SHP77 treated with DMSO at 0.1 percent for 48 hours (cell line): ENCODE data around the gene MUC5AC.
"Not testable (repeated sequence)": the region's sequence is repeated elsewhere in the genome, so short reads cannot be mapped to it uniquely, and the experiment has no call there.

Experiments
- DNase-seq: peaks from one replicate; lab custom pipeline; 2025; lab: John Stamatoyannopoulos, UW

MUC5AC gene

GRCh38 chr11:1177771-1178090 is 20.0 kb downstream of the MUC5AC start:
- no peak for DNase-seq

GRCh38 chr11:1178201-1178885 is 20.6 kb downstream of the MUC5AC start:
- no peak for DNase-seq

GRCh38 chr11:1178906-1179305 is 21.2 kb downstream of the MUC5AC start:
- DNase-seq = no peak

- DNase-seq = no peak
These were observed 21.9 kb downstream of the MUC5AC start for GRCh38 chr11:1179641-1180040.

GRCh38 chr11:1180171-1180570 is 22.4 kb downstream of the MUC5AC start:
- no peak for DNase-seq

- no peak for DNase-seq
These were observed 23.2 kb downstream of the MUC5AC start for GRCh38 chr11:1180947-1181391.

- DNase-seq = no peak
These were observed 23.7 kb downstream of the MUC5AC start for GRCh38 chr11:1181420-1181819.

GRCh38 chr11:1181853-1182535 is 24.2 kb downstream of the MUC5AC start:
- DNase-seq = no peak

- not testable (repeated sequence) for DNase-seq
These were observed 26.4 kb downstream of the MUC5AC start for GRCh38 chr11:1184139-1184538.

- DNase-seq = not testable (repeated sequence)
These were observed 30.8 kb downstream of the MUC5AC start for GRCh38 chr11:1188451-1189130.

- DNase-seq = not testable (repeated sequence)
These were observed 32.1 kb downstream of the MUC5AC start for GRCh38 chr11:1189816-1190215.

- not testable (repeated sequence) for DNase-seq
These were observed 34.2 kb downstream of the MUC5AC start for GRCh38 chr11:1191786-1192470.

- no peak for DNase-seq
These were observed 35.1 kb downstream of the MUC5AC start for GRCh38 chr11:1192741-1193325.

GRCh38 chr11:1193326-1194230 is 35.8 kb downstream of the MUC5AC start:
- no peak for DNase-seq

- no peak for DNase-seq
These were observed 36.7 kb downstream of the MUC5AC start for GRCh38 chr11:1194231-1194976.

- no peak for DNase-seq
These were observed 37.4 kb downstream of the MUC5AC start for GRCh38 chr11:1194977-1195681.

GRCh38 chr11:1195682-1196515 is 38.1 kb downstream of the MUC5AC start:
- DNase-seq = no peak

- no peak for DNase-seq
These were observed 39.0 kb downstream of the MUC5AC start for GRCh38 chr11:1196516-1197391.
